A549 (cell line): ENCODE data around the gene NCOA5.

ENCODE experiments used
- CHD2 ChIP-seq: fragments of 150-350 bp; IDR thresholded peaks from 2 replicates; pipeline ENCODE4 v1.6.1; 2014; ENCODE audit warnings: low read length; ENCODE audit not compliant: partially characterized antibody
- EP300 ChIP-seq, 2 experiments: fragments of >200 bp; sonication (Bioruptor Twin); formaldehyde crosslinking; IDR thresholded peaks; 2 replicates in 1 of 2; 3 replicates in 1 of 2; pipeline ENCODE4 v1.6.1; 2016 to 2017
- MAX ChIP-seq: IDR thresholded peaks from 2 replicates; pipeline ENCODE4 v1.6.1; 2012
- NFE2L2 ChIP-seq: fragments of 150-350 bp; conservative IDR thresholded peaks from 2 replicates; pipeline ENCODE4 v1.6.1; 2014; ENCODE audit warnings: low read length
- PHF8 ChIP-seq: fragments of 200-600 bp; sonication (generic); IDR thresholded peaks from 2 replicates; pipeline ENCODE4 v1.6.1; 2016; ENCODE audit warnings: low read depth, mild to moderate bottlenecking, antibody characterized with exemption, moderate library complexity, borderline replicate concordance
- POLR2A ChIP-seq: IDR thresholded peaks from 2 replicates; pipeline ENCODE4 v1.6.1; 2012; ENCODE audit warnings: mild to moderate bottlenecking, low read length
- TF ChIP-seq, protein P1 (sequence below): IDR thresholded peaks from 2 replicates; pipeline ENCODE4 v1.6.1; 2012
- TF ChIP-seq, protein P2 (sequence below): fragments of >200 bp; sonication (Bioruptor Twin); formaldehyde crosslinking; IDR thresholded peaks from 3 replicates; pipeline ENCODE4 v1.5.1; 2016

DNA sequence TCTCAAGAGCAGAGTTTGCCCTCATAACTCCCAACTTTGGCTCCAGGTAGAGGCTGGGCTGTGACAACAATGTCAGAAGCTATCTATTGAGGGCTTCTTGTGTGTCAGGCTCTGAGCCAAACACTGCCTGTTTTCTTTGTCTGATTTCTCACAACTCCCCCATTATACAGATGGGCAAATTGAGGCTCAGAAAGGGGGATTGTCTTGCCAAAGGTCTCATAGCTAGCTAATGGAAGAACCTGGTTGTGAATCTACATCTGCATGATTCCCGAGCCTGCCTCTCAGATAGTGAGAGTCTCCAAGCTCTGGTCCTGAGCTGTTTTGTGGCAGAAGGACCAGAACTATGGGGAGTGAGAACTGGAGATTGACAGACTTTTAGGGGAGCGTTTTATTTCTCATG, 29.8 kb upstream of the NCOA5 start:
- TF ChIP-seq, protein P1, sequence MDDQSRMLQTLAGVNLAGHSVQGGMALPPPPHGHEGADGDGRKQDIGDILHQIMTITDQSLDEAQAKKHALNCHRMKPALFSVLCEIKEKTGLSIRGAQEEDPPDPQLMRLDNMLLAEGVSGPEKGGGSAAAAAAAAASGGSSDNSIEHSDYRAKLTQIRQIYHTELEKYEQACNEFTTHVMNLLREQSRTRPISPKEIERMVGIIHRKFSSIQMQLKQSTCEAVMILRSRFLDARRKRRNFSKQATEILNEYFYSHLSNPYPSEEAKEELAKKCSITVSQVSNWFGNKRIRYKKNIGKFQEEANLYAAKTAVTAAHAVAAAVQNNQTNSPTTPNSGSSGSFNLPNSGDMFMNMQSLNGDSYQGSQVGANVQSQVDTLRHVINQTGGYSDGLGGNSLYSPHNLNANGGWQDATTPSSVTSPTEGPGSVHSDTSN: no peak
- TF ChIP-seq, protein P2, sequence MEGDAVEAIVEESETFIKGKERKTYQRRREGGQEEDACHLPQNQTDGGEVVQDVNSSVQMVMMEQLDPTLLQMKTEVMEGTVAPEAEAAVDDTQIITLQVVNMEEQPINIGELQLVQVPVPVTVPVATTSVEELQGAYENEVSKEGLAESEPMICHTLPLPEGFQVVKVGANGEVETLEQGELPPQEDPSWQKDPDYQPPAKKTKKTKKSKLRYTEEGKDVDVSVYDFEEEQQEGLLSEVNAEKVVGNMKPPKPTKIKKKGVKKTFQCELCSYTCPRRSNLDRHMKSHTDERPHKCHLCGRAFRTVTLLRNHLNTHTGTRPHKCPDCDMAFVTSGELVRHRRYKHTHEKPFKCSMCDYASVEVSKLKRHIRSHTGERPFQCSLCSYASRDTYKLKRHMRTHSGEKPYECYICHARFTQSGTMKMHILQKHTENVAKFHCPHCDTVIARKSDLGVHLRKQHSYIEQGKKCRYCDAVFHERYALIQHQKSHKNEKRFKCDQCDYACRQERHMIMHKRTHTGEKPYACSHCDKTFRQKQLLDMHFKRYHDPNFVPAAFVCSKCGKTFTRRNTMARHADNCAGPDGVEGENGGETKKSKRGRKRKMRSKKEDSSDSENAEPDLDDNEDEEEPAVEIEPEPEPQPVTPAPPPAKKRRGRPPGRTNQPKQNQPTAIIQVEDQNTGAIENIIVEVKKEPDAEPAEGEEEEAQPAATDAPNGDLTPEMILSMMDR: no peak
- TF ChIP-seq CHD2 (no peak), PHF8 (no peak), MAX (no peak), NFE2L2 (no peak), EP300 (IDR thresholded peaks at IDR 0.05) (no peak), POLR2A (no peak)
